ENCODE data around the gene HNRNPLL. TPM values are rescaled to one million over a fixed set of nuclear protein-coding genes. Genes with fewer than 3 reads are reported as not detected.

HNRNPLL gene
- total RNA-seq, 1 donor from 2014 or later, result 55.9 TPM

GRCh38 chr2:38572167-38572566 is 30.6 kb downstream of the HNRNPLL start:
- Histone ChIP-seq H3K4me2 (ENCODE audit: low read length) (peak overlapping the region; percentile 21), H3K4me1 (ENCODE audit: insufficient read depth, low read length) (peaks cover 8% of the 10 kb centered on the region), H3K27me3 (ENCODE audit: insufficient read depth, low read length) (no peaks in the 10 kb centered on the region), H3K9me3 (ENCODE audit: insufficient read depth, low read depth, low read length) (no peaks in the 10 kb centered on the region), H3K4me3 (ENCODE audit: insufficient read depth, low read depth, low read length) (no peak overlapping the region), H4K20me1 (ENCODE audit: insufficient read depth, low read length) (peaks cover 38% of the 10 kb centered on the region), H2AFZ (ENCODE audit: low read depth, low read length) (no peak overlapping the region), H3K27ac (ENCODE audit: low read depth, low read length) (no peak overlapping the region), H3K9ac (ENCODE audit: low read length) (no peak overlapping the region), H3K36me3 (ENCODE audit: insufficient read depth, low read length) (peaks cover 43% of the 10 kb centered on the region), H3K79me2 (ENCODE audit: insufficient read depth, low read length) (peaks cover 10% of the 10 kb centered on the region)
- FAIRE-seq (peak; percentile 54), DNase-seq (ENCODE audit: low read depth) (peak; percentile 82)
- Mint-ChIP-seq H3K27ac (ENCODE audit: unreplicated experiment) (no peak overlapping the region), H3K27me3 (ENCODE audit: low read depth, unreplicated experiment) (no peaks in the 10 kb centered on the region), H3K4me3 (ENCODE audit: unreplicated experiment) (no peak overlapping the region), H3K4me1 (ENCODE audit: low read depth, unreplicated experiment) (peaks cover 11% of the 10 kb centered on the region), H3K36me3 (ENCODE audit: low read depth, unreplicated experiment) (peaks cover 4% of the 10 kb centered on the region), H3K9me3 (ENCODE audit: unreplicated experiment) (no peaks in the 10 kb centered on the region)
- no peak for TF ChIP-seq EZH2 (IDR thresholded peaks at IDR 0.05; ENCODE audit: insufficient read depth, low read length)
- TF ChIP-seq CTCF (IDR thresholded peaks at IDR 0.05; ENCODE audit: insufficient read depth, low read depth, low read length), result no peak

DNA sequence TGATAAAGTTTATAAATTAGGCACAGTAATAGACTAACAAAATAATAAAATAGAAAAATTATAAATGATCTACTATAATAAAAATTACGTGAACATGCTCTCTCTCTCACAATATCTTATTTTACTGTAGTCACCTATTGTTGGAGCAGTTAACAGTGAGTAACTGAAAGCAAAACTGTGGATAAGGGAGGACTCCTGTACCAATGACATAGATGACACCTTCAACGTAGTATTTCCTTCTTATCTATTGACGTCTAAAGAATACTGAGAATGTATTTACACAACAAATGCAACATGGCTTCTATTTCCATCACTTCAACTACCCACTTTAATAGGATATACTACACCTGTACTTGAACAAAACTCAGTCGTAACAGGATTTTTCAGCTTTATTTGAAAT is 31.5 kb downstream of the HNRNPLL start:
- H3K4me3 ChIP-seq (ENCODE audit: insufficient read depth, low read depth, low read length), result no peak overlapping the region

More for the DNA sequence above, 31.5 kb downstream of the HNRNPLL start:
- no peak for FAIRE-seq
- Mint-ChIP-seq H3K36me3 (ENCODE audit: low read depth, unreplicated experiment) (peaks cover 4% of the 10 kb centered on the region), H3K4me3 (ENCODE audit: unreplicated experiment) (no peak overlapping the region), H3K9me3 (ENCODE audit: unreplicated experiment) (no peaks in the 10 kb centered on the region), H3K27ac (ENCODE audit: unreplicated experiment) (no peak overlapping the region), H3K27me3 (ENCODE audit: low read depth, unreplicated experiment) (no peaks in the 10 kb centered on the region), H3K4me1 (ENCODE audit: low read depth, unreplicated experiment) (peaks cover 11% of the 10 kb centered on the region)
- Histone ChIP-seq H3K4me2 (ENCODE audit: low read length) (no peak overlapping the region), H2AFZ (ENCODE audit: low read depth, low read length) (no peak overlapping the region), H3K36me3 (ENCODE audit: insufficient read depth, low read length) (peaks cover 40% of the 10 kb centered on the region), H3K9ac (ENCODE audit: low read length) (no peak overlapping the region), H3K4me1 (ENCODE audit: insufficient read depth, low read length) (peaks cover 8% of the 10 kb centered on the region), H4K20me1 (ENCODE audit: insufficient read depth, low read length) (peaks cover 31% of the 10 kb centered on the region), H3K9me3 (ENCODE audit: insufficient read depth, low read depth, low read length) (no peaks in the 10 kb centered on the region), H3K79me2 (ENCODE audit: insufficient read depth, low read length) (peaks cover 9% of the 10 kb centered on the region), H3K27me3 (ENCODE audit: insufficient read depth, low read length) (no peaks in the 10 kb centered on the region), H3K27ac (ENCODE audit: low read depth, low read length) (no peak overlapping the region)
- DNase-seq (ENCODE audit: low read depth), result no peak
- no peak for TF ChIP-seq CTCF (IDR thresholded peaks at IDR 0.05; ENCODE audit: insufficient read depth, low read depth, low read length)
- TF ChIP-seq EZH2 (IDR thresholded peaks at IDR 0.05; ENCODE audit: insufficient read depth, low read length), result no peak

All from astrocyte (in vitro differentiated cells and primary cell).